ENCODE results near the gene TRAF1.

The TRAF1 gene

DNA sequence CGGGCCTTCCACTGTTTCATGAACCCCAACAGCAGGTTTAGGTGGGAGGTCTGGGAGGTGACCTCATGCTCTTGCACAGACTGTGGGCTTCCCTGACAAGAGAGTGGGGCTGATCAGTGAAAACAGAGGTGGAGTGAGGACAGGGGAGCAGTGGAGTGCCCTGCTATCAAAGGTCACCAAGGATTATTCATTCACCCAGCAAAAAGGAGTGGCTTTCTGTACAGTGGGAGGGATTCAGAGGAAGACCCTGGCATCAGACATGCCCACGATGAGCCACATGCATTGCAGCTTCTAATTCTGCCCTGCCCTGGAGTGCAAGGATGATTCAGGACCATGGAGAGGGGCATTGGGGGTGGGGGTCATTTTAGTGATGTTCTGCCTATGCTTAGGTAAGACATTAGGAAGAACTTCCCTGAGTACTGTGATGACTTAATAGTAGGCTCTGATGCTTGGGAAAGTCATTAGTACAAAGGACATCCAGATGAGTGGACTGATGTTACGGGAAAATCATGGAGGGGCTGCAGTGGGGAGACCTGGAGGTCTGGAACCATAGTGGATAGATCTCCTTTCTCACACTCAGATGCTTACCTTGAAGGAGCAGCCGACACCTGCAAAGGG is 12.8 kb downstream of the TRAF1 start:
- in situ Hi-C loops (cut with MboI; ENCODE audit: low sequenced_read_pairs) = no loop called here

- in situ Hi-C loops (cut with MboI; ENCODE audit: low sequenced_read_pairs) = no loop called here
Observed at GRCh38 chr9:120912958-120913646, 13.5 kb downstream of the TRAF1 start.

GRCh38 chr9:120911295-120911837 is 15.2 kb downstream of the TRAF1 start:
- in situ Hi-C loops (cut with MboI; ENCODE audit: low sequenced_read_pairs) = no loop called here

- in situ Hi-C loops (cut with MboI; ENCODE audit: low sequenced_read_pairs) = no loop called here
Observed at GRCh38 chr9:120910643-120911042, 16.0 kb downstream of the TRAF1 start.

DNA sequence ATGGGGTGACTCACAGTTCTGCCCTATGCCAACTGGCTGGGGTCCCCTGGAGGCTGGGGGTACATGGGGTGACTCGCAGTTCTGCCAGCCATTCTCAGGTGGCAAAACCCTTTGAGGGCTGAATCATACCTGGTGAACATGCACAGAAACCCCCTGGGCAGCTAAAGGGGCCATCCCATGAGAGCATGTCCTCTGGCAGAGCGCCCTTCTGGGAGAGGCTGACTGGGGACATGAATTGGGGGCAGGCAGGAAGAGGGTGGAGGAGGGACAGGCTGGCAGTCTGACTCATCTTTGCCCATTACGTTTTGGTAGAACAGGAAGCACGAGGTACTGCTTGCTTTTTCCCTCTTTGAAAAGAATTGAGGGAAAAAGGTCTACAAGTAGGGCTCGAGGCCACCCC is 16.7 kb downstream of the TRAF1 start:
- in situ Hi-C loops (cut with MboI; ENCODE audit: low sequenced_read_pairs) = no loop called here

DNA sequence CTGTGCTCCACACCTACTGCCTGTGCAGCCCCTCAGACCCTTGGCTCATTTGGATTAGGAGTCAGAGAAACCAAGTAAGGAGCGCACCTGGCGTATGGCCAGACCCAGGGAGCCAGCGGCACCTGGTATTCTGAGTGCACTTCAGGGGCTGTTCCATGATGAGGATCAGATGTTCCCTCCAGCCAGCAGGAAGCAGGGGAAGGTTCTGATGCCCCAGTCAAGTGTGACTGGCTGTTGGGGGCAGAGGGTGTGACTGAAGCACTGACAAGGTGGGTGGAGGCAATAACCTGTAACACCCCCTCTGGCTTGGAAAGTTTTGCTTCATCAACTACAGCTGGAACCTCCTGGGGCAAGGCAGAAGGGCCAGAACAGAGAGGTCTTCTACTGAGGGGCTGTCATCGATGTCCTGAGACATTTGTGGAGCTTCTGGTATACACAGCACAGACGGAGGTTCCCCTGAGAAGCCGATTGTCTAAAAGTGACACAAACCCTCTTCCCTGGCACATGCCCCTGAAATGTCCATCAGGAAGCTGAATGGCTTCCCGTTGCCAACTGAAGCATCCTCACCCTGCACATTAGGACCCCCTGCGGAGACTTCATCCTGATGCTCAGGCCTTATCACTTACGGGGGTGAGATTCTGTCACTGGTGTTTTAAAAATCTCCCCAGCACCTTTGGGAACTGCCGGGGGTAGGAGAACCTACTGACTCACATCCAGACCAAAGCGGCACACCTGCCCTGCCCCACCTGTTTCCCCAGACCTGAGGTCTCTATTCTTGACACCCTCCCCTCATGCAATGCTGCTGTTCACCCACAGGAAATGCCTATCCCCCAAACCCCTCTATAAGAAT is 21.1 kb downstream of the TRAF1 start:
- in situ Hi-C loops (cut with MboI; ENCODE audit: low sequenced_read_pairs) = no loop called here

GRCh38 chr9:120904978-120905301 is 21.7 kb downstream of the TRAF1 start:
- in situ Hi-C loops (cut with MboI; ENCODE audit: low sequenced_read_pairs) = no loop called here

GRCh38 chr9:120904061-120904977 is 22.3 kb downstream of the TRAF1 start:
- in situ Hi-C loops (cut with MboI; ENCODE audit: low sequenced_read_pairs) = no loop called here

GRCh38 chr9:120902569-120903535 is 23.7 kb downstream of the TRAF1 start:
- in situ Hi-C loops (cut with MboI; ENCODE audit: low sequenced_read_pairs) = no loop called here

- in situ Hi-C loops (cut with MboI; ENCODE audit: low sequenced_read_pairs) = no loop called here
Observed at GRCh38 chr9:120901755-120902568, 24.6 kb downstream of the TRAF1 start.

GRCh38 chr9:120900824-120901223 is 25.8 kb downstream of the TRAF1 start:
- in situ Hi-C loops (cut with MboI; ENCODE audit: low sequenced_read_pairs) = no loop called here

GRCh38 chr9:120899490-120900068 is 27.0 kb downstream of the TRAF1 start:
- in situ Hi-C loops (cut with MboI; ENCODE audit: low sequenced_read_pairs) = no loop called here

- in situ Hi-C loops (cut with MboI; ENCODE audit: low sequenced_read_pairs) = no loop called here
Observed at GRCh38 chr9:120898396-120898795, 28.2 kb downstream of the TRAF1 start.

- in situ Hi-C loops (cut with MboI; ENCODE audit: low sequenced_read_pairs) = no loop called here
Observed at GRCh38 chr9:120895951-120896350, 30.6 kb downstream of the TRAF1 start.

GRCh38 chr9:120894321-120895148 is 32.1 kb downstream of the TRAF1 start:
- in situ Hi-C loops (cut with MboI; ENCODE audit: low sequenced_read_pairs) = no loop called here

GRCh38 chr9:120893611-120894307 is 32.8 kb downstream of the TRAF1 start:
- in situ Hi-C loops (cut with MboI; ENCODE audit: low sequenced_read_pairs) = no loop called here
